PFSK-1 (cell line): ENCODE data around the gene GABARAP.
A peak's percentile ranks its signal among the peaks of the same experiment; 100 is the strongest.

Source experiments
- POLR2AphosphoS5 ChIP-seq: IDR thresholded peaks from 2 replicates; pipeline ENCODE4 v1.6.1; 2012; ENCODE audit warnings: low read depth, mild to moderate bottlenecking, control low read depth, low read length, moderate library complexity
- REST ChIP-seq, 2 experiments: IDR thresholded peaks; 2 replicates each; pipeline versions ENCODE4 v1.6.1 to v1.8.0; 2011 to 2012; ENCODE audit warnings: low read depth in 2 of 2, low read length in 2 of 2, control low read depth in 1 of 2, inconsistent platforms in 1 of 2, mild to moderate bottlenecking in 1 of 2, moderate library complexity in 1 of 2; ENCODE audit not compliant: insufficient read depth in 1 of 2
- SIN3A ChIP-seq: IDR thresholded peaks from 2 replicates; pipeline ENCODE4 v1.6.1; 2012; ENCODE audit warnings: mild to moderate bottlenecking, low read length, moderate library complexity, borderline replicate concordance; ENCODE audit not compliant: insufficient read depth
- TAF1 ChIP-seq: IDR thresholded peaks from 2 replicates; pipeline ENCODE4 v1.6.1; 2012; ENCODE audit warnings: low read length, control low read depth, borderline replicate concordance; ENCODE audit not compliant: insufficient read depth

DNA sequence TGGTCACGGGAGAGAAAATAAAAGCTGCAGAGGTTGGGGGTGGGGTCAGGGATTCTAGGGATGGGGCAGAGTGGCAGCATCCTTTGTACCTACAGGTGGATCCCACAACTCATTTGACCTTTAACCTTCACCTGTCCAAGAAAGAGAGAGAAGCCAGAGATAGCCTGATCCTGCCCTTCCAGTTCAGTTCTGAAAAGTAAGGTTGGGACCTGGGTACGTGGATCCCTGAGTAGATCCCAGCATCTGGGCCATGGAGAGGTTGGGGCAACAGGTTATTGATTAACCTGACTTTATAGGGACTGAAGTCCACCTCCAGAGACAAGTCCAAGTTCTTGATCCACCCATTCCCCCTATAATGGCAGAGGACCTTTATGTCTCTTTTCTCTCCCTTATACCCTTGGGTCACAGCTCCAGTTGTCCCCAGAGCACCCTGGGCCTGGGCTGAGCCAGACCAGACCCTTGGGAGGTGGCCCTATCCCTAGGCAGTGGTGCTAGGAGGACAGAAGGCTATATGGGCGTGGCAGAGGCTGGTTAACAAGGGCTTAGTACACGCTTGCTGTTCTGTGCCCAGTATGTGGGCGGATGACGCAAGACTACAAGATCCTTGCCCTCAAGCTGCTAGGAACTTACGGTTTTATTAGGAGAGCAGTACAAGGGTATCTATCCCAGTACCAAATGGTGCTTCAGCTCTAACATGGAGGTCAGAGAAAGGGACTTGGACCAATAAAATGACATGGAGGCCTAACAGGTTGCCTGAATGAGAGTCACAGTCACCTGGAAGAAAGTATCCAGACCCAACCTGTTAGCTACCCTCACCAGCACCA, 16.7 kb upstream of the GABARAP start:
- TF ChIP-seq POLR2AphosphoS5 (peak; percentile 22; the same call in 1 of the 2 replicates), REST (IDR thresholded peaks at IDR 0.05; ENCODE audit: insufficient read depth in 1 of 2, low read depth in 2 of 2, low read length in 2 of 2) (no peak), TAF1 (no peak), SIN3A (no peak)
